Breast epithelium (tissue), 4 donors: ENCODE data around the gene KIF5A. TPM values are rescaled to one million over a fixed set of nuclear protein-coding genes. Genes with fewer than 3 reads are reported as not detected.
A peak's percentile ranks its signal among the peaks of the same experiment; 100 is the strongest.

Source experiments
- DNase-seq, 2 donors: peaks; one replicate each; pipeline ENCODE4 v3.0.0-alpha.2; 2019; ENCODE audit warnings: low spot score in 2 of 2
- H3K27ac ChIP-seq, 2 donors: fragments of 200-600 bp; sonication (generic) in 1 of 2; one replicate each; pipeline ENCODE4 v1.5.1; 2016 to 2019; ENCODE audit warnings: mild to moderate bottlenecking in 1 of 2
- H3K27me3 ChIP-seq, 2 donors: fragments of 200-600 bp; sonication (generic) in 1 of 2; one replicate each; pipeline versions ENCODE4 v1.5.1 to v1.6.0; 2017 to 2019; ENCODE audit warnings: control low read depth in 1 of 2, mild to moderate bottlenecking in 1 of 2
- H3K36me3 ChIP-seq: fragments of 200-600 bp; one replicate; pipeline ENCODE4 v1.5.1; 2019
- H3K4me1 ChIP-seq, 2 donors: fragments of 200-600 bp; sonication (generic); one replicate each; pipeline ENCODE4 v1.5.1; 2016 to 2019; ENCODE audit warnings: control low read depth in 1 of 2
- H3K4me3 ChIP-seq, 3 donors: fragments of 200-600 bp; sonication (generic); 1 replicate in 2 of 3; 2 replicates in 1 of 3; pipeline ENCODE4 v1.5.1; 2016 to 2019; ENCODE audit warnings: mild to moderate bottlenecking in 3 of 3, moderate library complexity in 2 of 3
- H3K9me3 ChIP-seq, 2 donors: fragments of 200-600 bp; sonication (generic) in 1 of 2; one replicate each; pipeline ENCODE4 v1.5.1; 2016 to 2019; ENCODE audit warnings: control low read depth in 1 of 2
- POLR2A ChIP-seq: fragments of 450-650 bp; IDR thresholded peaks from one replicate; pipeline ENCODE4 v1.6.1; 2016; ENCODE audit warnings: antibody characterized with exemption, mild to moderate bottlenecking, moderate library complexity
- POLR2AphosphoS5 ChIP-seq, 3 donors: sonication (generic); formaldehyde crosslinking; IDR thresholded peaks; one replicate each; pipeline ENCODE4 v1.6.1; 2017; ENCODE audit warnings: antibody characterized with exemption in 3 of 3
- intact Hi-C: fragments of 100-400 bp; cut with DNase I; formaldehyde crosslinking; loops from one replicate; pipeline ENCODE4 v1.15.1; 2023; ENCODE audit warnings: low total_unique reads
- total RNA-seq, 3 donors: library from RNA; depleted of rRNA; stranded (reverse); fragments of >200 nt; gene quantifications; one replicate each; pipeline ENCODE4 v1.1.0, GENCODE V29; 2016
- TF ChIP-seq, protein P1 (sequence below), 3 donors: fragments of 450-650 bp; IDR thresholded peaks; one replicate each; pipeline ENCODE4 v1.5.1; 2016 to 2017; ENCODE audit warnings: antibody characterized with exemption in 3 of 3, mild to moderate bottlenecking in 3 of 3, moderate library complexity in 3 of 3

KIF5A gene
- total RNA-seq, 3 donors from 2014 or later = 0.98 to 1.2 TPM; not detected in 1

DNA sequence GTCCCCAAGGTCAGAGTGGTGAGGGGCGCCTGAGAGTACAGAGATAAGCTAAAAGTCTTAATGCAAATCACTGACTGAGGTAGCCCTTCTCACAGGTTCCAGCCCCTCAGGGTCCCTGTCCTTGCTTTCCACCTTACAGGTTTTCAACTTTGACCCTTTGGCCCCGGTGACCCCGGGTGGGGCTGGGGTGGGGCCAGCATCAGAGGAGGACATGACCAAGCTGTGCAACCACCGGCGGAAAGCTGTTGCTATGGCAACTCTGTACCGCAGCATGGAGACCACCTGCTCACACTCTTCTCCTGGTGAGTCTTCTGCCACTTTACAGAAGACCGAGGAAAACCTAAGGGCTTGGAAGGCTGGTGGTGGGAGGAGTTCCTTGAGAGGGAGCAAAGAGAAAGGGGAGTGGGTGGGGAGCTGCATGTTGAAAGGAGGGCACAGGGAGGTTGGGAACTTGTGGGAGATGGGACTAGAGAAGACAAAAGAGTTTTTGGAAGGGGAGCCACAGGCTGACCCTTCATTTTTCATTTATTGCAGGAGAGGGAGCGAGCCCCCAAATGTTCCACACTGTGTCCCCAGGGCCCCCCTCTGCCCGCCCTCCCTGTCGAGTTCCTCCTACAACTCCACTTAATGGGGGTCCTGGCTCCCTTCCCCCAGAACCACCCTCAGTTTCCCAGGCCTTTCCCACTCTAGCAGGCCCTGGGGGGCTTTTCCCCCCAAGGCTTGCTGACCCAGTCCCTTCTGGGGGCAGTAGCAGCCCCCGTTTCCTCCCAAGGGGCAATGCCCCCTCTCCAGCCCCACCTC is 24.8 kb upstream of the KIF5A start:
- Histone ChIP-seq H3K4me3 (peak overlapping the region in 1 of 3 donors; percentile 93), H3K27ac (peak overlapping the region; percentile 6 to 100), H3K36me3 (no peaks in the 10 kb centered on the region), H3K9me3 (no peaks in the 10 kb centered on the region), H3K27me3 (no peaks in the 10 kb centered on the region), H3K4me1 (peaks cover 7 to 30% of the 10 kb centered on the region in 2 donors)
- intact Hi-C loops = loop anchor here (5.0 kb wide), 1 partner anchor 438 kb away; the partner anchor contains the start of gene NAB2
- DNase-seq = no peak
- TF ChIP-seq POLR2A = no peak

DNA sequence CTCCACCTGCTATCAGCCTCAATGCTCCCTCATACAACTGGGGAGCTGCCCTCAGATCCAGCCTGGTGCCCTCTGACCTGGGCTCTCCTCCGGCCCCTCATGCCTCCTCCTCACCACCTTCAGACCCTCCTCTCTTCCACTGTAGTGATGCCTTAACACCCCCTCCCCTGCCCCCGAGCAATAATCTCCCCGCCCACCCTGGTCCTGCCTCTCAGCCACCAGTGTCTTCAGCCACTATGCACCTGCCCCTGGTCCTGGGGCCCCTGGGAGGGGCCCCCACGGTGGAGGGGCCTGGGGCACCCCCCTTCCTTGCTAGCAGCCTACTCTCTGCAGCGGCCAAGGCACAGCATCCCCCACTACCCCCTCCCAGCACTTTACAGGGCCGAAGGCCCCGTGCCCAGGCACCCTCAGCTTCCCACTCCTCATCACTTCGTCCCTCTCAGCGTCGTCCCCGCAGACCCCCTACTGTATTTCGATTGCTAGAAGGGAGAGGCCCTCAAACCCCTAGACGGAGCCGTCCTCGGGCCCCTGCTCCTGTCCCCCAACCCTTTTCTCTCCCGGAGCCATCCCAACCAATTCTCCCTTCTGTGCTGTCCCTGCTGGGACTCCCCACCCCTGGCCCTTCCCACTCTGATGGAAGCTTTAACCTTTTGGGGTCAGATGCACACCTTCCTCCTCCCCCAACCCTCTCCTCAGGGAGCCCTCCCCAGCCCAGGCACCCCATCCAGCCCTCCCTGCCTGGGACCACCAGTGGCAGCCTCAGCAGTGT is 24.0 kb upstream of the KIF5A start:
- peak overlapping the region in 1 of 2 donors; percentile 6 for H3K27ac ChIP-seq
- TF ChIP-seq, protein P1, sequence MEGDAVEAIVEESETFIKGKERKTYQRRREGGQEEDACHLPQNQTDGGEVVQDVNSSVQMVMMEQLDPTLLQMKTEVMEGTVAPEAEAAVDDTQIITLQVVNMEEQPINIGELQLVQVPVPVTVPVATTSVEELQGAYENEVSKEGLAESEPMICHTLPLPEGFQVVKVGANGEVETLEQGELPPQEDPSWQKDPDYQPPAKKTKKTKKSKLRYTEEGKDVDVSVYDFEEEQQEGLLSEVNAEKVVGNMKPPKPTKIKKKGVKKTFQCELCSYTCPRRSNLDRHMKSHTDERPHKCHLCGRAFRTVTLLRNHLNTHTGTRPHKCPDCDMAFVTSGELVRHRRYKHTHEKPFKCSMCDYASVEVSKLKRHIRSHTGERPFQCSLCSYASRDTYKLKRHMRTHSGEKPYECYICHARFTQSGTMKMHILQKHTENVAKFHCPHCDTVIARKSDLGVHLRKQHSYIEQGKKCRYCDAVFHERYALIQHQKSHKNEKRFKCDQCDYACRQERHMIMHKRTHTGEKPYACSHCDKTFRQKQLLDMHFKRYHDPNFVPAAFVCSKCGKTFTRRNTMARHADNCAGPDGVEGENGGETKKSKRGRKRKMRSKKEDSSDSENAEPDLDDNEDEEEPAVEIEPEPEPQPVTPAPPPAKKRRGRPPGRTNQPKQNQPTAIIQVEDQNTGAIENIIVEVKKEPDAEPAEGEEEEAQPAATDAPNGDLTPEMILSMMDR (IDR thresholded peaks at IDR 0.05) = no peak
- no peak for TF ChIP-seq POLR2AphosphoS5 (IDR thresholded peaks at IDR 0.05)
- peak overlapping the region in 1 of 3 donors; percentile 93 for H3K4me3 ChIP-seq
- no peak for DNase-seq
- intact Hi-C loops = no loop called here
- H3K4me1 ChIP-seq = peaks cover 7 to 30% of the 10 kb centered on the region in 2 donors
- no peaks in the 10 kb centered on the region for H3K27me3 ChIP-seq
- H3K36me3 ChIP-seq = no peaks in the 10 kb centered on the region
- no peaks in the 10 kb centered on the region for H3K9me3 ChIP-seq

DNA sequence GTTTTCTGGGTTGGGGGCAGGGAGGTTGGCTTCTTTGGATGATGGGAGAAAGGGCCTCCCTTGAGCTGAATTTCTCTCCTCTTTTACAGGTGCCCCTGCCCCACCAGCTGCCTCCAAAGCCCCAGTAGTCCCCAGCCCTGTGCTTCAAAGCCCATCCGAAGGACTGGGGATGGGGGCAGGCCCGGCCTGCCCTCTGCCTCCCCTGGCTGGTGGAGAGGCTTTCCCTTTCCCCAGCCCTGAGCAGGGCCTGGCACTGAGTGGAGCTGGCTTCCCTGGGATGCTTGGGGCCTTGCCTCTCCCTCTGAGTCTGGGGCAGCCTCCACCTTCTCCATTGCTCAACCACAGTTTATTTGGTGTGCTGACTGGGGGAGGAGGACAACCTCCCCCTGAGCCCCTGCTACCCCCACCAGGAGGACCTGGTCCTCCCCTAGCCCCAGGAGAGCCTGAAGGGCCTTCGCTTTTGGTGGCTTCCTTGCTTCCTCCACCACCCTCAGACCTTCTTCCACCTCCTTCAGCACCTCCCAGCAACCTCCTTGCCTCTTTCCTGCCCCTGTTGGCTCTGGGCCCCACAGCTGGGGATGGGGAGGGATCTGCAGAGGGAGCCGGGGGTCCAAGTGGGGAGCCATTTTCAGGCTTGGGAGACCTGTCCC is 23.2 kb upstream of the KIF5A start:
- H3K9me3 ChIP-seq = no peaks in the 10 kb centered on the region
- no peak for DNase-seq
- H3K4me3 ChIP-seq = no peak overlapping the region
- TF ChIP-seq POLR2A (no peak), POLR2AphosphoS5 (IDR thresholded peaks at IDR 0.05) (no peak)
- TF ChIP-seq, protein P1 (IDR thresholded peaks at IDR 0.05) = no peak
- H3K36me3 ChIP-seq = no peaks in the 10 kb centered on the region
- no peak overlapping the region for H3K27ac ChIP-seq
- intact Hi-C loops = no loop called here
- peaks cover under 1 to 23% of the 10 kb centered on the region in 2 donors for H3K4me1 ChIP-seq
- no peaks in the 10 kb centered on the region for H3K27me3 ChIP-seq

DNA sequence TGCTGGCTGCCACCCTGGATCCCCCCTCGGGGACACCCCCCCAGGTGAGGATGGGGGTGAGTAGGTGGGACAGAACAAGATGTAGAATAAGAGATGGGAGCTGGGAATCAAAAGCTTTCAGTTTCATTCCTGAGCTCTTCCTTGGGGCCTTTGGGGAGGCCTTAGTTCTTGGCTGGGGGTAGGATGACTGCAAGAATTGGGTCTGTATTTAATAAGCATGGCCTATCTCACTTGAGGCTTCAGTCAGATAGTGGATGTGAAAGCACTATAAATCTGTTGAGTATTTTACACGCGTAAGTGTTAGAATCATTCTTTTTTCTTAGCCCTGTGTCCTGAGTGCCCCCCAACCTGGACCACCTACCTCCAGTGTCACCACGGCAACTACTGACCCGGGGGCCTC is 22.7 kb upstream of the KIF5A start:
- Histone ChIP-seq H3K27me3 (no peaks in the 10 kb centered on the region), H3K27ac (no peak overlapping the region), H3K36me3 (peaks cover 2% of the 10 kb centered on the region), H3K9me3 (no peaks in the 10 kb centered on the region), H3K4me3 (no peak overlapping the region), H3K4me1 (peaks cover 0 to 18% of the 10 kb centered on the region in 2 donors)
- TF ChIP-seq, protein P1 (IDR thresholded peaks at IDR 0.05) = no peak
- TF ChIP-seq POLR2AphosphoS5 (IDR thresholded peaks at IDR 0.05) = no peak
- TF ChIP-seq POLR2A = no peak
- no peak for DNase-seq
- intact Hi-C loops = no loop called here

DNA sequence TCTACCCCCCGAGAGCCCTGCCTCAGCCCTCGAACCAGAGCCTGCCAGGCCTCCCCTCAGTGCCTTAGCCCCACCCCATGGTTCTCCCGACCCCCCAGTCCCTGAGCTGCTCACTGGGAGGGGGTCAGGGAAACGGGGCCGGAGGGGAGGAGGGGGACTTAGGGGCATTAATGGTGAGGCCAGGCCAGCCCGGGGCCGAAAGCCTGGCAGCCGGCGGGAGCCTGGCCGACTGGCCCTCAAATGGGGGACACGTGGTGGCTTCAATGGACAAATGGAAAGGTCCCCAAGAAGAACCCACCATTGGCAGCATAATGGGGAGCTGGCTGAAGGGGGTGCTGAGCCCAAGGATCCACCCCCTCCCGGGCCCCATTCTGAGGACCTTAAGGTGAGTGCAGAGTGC is 21.7 kb upstream of the KIF5A start:
- H3K36me3 ChIP-seq = peaks cover 4% of the 10 kb centered on the region
- H3K4me1 ChIP-seq = peaks cover 0 to 17% of the 10 kb centered on the region in 2 donors
- H3K27me3 ChIP-seq = no peaks in the 10 kb centered on the region
- no peaks in the 10 kb centered on the region for H3K9me3 ChIP-seq
- intact Hi-C loops = no loop called here
- H3K4me3 ChIP-seq = no peak overlapping the region
- TF ChIP-seq POLR2A (no peak), POLR2AphosphoS5 (IDR thresholded peaks at IDR 0.05) (no peak)
- TF ChIP-seq, protein P1 (IDR thresholded peaks at IDR 0.05) = no peak
- no peak for DNase-seq
- H3K27ac ChIP-seq = no peak overlapping the region
